ENCODE results near the gene SOBP.

GRCh38 chr6:107563694-107564588 lies 74.0 kb downstream of the SOBP start:
- TF ChIP-seq EZH2 (IDR thresholded peaks at IDR 0.05; ENCODE audit: borderline replicate concordance, low read depth, low read length, severe bottlenecking) = no peak
- TF ChIP-seq, protein P1, sequence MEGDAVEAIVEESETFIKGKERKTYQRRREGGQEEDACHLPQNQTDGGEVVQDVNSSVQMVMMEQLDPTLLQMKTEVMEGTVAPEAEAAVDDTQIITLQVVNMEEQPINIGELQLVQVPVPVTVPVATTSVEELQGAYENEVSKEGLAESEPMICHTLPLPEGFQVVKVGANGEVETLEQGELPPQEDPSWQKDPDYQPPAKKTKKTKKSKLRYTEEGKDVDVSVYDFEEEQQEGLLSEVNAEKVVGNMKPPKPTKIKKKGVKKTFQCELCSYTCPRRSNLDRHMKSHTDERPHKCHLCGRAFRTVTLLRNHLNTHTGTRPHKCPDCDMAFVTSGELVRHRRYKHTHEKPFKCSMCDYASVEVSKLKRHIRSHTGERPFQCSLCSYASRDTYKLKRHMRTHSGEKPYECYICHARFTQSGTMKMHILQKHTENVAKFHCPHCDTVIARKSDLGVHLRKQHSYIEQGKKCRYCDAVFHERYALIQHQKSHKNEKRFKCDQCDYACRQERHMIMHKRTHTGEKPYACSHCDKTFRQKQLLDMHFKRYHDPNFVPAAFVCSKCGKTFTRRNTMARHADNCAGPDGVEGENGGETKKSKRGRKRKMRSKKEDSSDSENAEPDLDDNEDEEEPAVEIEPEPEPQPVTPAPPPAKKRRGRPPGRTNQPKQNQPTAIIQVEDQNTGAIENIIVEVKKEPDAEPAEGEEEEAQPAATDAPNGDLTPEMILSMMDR (IDR thresholded peaks at IDR 0.05; ENCODE audit: borderline replicate concordance, extremely low read depth, low read length, poor library complexity, severe bottlenecking) = no peak
